AG04449 (cell line): Measurements from ENCODE around the gene GABRQ.
"Not testable (repeated sequence)": the region's sequence is repeated elsewhere in the genome, so short reads cannot be mapped to it uniquely, and the experiment has no call there.

Experiments used
- CTCF ChIA-PET: fragments of 350-600 bp; formaldehyde crosslinking; extraction: SDS; loops from one replicate; lab custom pipeline; 2021; ENCODE audit warnings: antibody characterized with exemption; lab: Yijun Ruan, JAX
- POLR2A ChIA-PET: fragments of 400-600, 350-600 bp; formaldehyde crosslinking; extraction: SDS; loops from one replicate; lab custom pipeline; 2020; ENCODE audit warnings: antibody characterized with exemption, inconsistent platforms; lab: Yijun Ruan, JAX
- DNase-seq: peaks from one replicate; pipeline ENCODE4 v3.0.0-alpha.2; 2010; ENCODE audit warnings: low read depth, low spot score
- H3K4me3 ChIP-seq: 2 replicates; pipeline ENCODE4 v1.5.1; 2011; ENCODE audit warnings: low read depth, mild to moderate bottlenecking, control low read depth, low read length
- CTCF ChIP-seq: IDR thresholded peaks from one replicate; pipeline ENCODE4 v1.5.1; 2011; ENCODE audit warnings: mild to moderate bottlenecking, moderate library complexity, low read length, control low read depth, inconsistent platforms; ENCODE audit not compliant: insufficient read depth; ENCODE audit errors: missing control alignments

GABRQ gene

GRCh38 chrX:152663086-152663485 is 25.4 kb downstream of the GABRQ start:
- no peak overlapping the region for H3K4me3 ChIP-seq
- DNase-seq: no peak
- ChIA-PET POLR2A (no interaction called here), CTCF (interaction anchor here (1.5 kb wide), 1 partner anchor 22 kb away, joined by 3 read pairs; no protein-coding TSS in a partner anchor)
- TF ChIP-seq CTCF: no peak

- ChIA-PET CTCF (no interaction called here), POLR2A (no interaction called here)
- DNase-seq: no peak
- H3K4me3 ChIP-seq: no peak overlapping the region
- TF ChIP-seq CTCF: no peak
Observed at GRCh38 chrX:152674135-152674534, 36.4 kb downstream of the GABRQ start.

GRCh38 chrX:152674652-152675051 is 37.0 kb downstream of the GABRQ start:
- DNase-seq, POLR2A ChIA-PET, H3K4me3 ChIP-seq, CTCF ChIA-PET: not testable (repeated sequence)

- CTCF ChIA-PET: not testable (repeated sequence)
Observed at GRCh38 chrX:152681012-152681411, 43.3 kb downstream of the GABRQ start.

GRCh38 chrX:152697952-152698931 is 60.5 kb downstream of the GABRQ start, which contains the start of gene MAGEA3:
Gene MAGEA3, plus strand, starts transcription at chrX:152698794. Its CDS starts 2,039 bp downstream, at chrX:152700833.
- H3K4me3 ChIP-seq, DNase-seq, POLR2A ChIA-PET, CTCF ChIA-PET: not testable (repeated sequence)

More at GRCh38 chrX:152681012-152681411, 43.3 kb downstream of the GABRQ start:
- DNase-seq, H3K4me3 ChIP-seq, POLR2A ChIA-PET: not testable (repeated sequence)

GRCh38 chrX:152700390-152700789 is 62.7 kb downstream of the GABRQ start:
- H3K4me3 ChIP-seq, POLR2A ChIA-PET, CTCF ChIA-PET, DNase-seq: not testable (repeated sequence)

GRCh38 chrX:152706500-152706899 is 68.8 kb downstream of the GABRQ start:
- CTCF ChIA-PET, POLR2A ChIA-PET, DNase-seq, H3K4me3 ChIP-seq: not testable (repeated sequence)
